Activated CD4-positive, alpha-beta T cell treated with anti-CD3 and anti-CD28 coated beads, Interleukin-2, Interleukin-4, amounts not matched to agents 100 ng/mL and 50 ng/mL, durations not matched to agents 16 hours and 8 hours (primary cell): ENCODE measurements around the gene TSPY9.
"Not testable (repeated sequence)": the region's sequence is repeated elsewhere in the genome, so short reads cannot be mapped to it uniquely, and the experiment has no call there.

Experiments
- DNase-seq: peaks from one replicate; pipeline ENCODE4 v3.0.0-alpha.2; 2020; ENCODE audit warnings: low spot score

TSPY9 gene, protein sequence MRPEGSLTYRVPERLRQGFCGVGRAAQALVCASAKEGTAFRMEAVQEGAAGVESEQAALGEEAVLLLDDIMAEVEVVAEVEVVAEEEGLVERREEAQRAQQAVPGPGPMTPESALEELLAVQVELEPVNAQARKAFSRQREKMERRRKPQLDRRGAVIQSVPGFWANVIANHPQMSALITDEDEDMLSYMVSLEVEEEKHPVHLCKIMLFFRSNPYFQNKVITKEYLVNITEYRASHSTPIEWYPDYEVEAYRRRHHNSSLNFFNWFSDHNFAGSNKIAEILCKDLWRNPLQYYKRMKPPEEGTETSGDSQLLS

DNA sequence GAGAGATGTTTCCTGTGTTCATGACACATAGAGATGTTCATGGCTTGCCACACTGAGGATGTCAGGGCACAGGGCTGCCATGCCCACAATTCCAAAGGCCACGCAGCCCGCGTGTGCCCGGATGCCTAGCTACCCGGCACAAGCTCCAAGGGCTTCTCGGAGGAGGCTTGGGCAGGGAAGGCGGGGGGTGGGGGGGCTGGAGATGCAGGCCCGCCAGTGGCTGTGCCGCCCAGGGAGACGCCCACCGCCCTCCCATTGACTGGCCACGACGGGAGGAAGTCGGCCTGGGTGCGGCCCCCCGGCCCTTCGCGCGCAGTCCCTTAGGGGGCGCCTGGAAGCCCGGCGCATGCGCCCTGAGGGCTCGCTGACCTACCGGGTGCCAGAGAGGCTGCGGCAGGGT is at the start of gene TSPY9:
Gene TSPY9 (plus strand): TSS at position 301 of the 400 bp plus-strand sequence. CDS start 46 bp downstream, at position 347.
- DNase-seq: not testable (repeated sequence)

DNA sequence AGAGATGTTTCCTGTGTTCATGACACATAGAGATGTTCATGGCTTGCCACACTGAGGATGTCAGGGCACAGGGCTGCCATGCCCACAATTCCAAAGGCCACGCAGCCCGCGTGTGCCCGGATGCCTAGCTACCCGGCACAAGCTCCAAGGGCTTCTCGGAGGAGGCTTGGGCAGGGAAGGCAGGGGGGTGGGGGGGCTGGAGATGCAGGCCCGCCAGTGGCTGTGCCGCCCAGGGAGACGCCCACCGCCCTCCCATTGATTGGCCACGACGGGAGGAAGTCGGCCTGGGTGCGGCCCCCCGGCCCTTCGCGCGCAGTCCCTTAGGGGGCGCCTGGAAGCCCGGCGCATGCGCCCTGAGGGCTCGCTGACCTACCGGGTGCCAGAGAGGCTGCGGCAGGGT is 20.4 kb upstream of the TSPY9 start, which contains the start of gene TSPY1:
Gene TSPY1 (plus strand): TSS at position 301 of the 400 bp plus-strand sequence. CDS start 46 bp downstream, at position 347.
- DNase-seq: not testable (repeated sequence)

DNA sequence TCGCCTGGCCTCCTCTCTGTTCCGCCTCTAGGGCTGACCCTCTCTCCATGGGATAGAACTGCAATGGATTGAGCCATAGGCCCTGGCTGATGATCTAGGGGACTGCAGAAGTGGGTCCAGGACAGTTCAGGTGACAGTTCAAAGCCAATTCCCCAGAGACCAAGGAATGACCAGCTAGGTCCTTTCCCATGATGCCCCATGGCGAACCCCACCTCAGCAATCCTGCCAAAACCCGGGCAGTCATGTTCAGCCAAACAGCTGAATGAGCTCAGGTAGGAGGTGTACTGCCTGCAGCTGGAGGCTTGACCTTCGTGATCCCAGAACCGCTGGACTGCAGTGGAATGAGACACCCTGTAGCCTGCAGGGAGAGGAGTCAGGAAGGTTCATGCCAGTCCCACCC is 17.3 kb downstream of the TSPY9 start:
- DNase-seq: not testable (repeated sequence)

DNA sequence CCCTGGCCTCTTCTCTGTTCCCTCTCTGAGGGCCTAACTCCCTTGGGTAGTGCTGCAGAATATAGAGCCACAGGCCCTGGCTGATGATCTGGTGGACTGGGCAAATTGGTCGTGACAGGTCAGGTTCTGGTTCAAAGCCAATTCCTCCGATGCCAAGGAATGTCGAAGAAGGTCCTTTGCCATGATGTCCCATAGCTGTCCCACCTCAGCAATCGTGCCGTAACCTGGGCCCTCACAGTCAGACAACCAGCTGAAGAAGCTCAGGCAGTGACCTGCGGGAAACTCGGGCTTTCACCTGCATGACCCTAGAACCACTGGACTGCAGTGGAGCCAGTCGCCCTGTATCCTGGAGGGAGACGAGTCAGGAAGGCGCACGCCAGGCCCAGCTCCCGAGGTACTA is 29.2 kb downstream of the TSPY9 start:
- not testable (repeated sequence) for DNase-seq

DNA sequence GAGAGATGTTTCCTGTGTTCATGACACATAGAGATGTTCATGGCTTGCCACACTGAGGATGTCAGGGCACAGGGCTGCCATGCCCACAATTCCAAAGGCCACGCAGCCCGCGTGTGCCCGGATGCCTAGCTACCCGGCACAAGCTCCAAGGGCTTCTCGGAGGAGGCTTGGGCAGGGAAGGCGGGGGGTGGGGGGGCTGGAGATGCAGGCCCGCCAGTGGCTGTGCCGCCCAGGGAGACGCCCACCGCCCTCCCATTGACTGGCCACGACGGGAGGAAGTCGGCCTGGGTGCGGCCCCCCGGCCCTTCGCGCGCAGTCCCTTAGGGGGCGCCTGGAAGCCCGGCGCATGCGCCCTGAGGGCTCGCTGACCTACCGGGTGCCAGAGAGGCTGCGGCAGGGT is 40.5 kb downstream of the TSPY9 start, which contains the start of gene TSPY10:
Gene TSPY10 (plus strand): TSS at position 301 of the 400 bp plus-strand sequence. CDS start 46 bp downstream, at position 347.
- DNase-seq: not testable (repeated sequence)
